GM19193 (cell line): ENCODE data around the gene WSCD1.

Experiments used
- POLR2A ChIP-seq: IDR thresholded peaks from 4 replicates; pipeline ENCODE4 v1.6.1; 2011; ENCODE audit not compliant: insufficient read depth, insufficient read length; ENCODE audit errors: extremely low read depth

Gene WSCD1

DNA sequence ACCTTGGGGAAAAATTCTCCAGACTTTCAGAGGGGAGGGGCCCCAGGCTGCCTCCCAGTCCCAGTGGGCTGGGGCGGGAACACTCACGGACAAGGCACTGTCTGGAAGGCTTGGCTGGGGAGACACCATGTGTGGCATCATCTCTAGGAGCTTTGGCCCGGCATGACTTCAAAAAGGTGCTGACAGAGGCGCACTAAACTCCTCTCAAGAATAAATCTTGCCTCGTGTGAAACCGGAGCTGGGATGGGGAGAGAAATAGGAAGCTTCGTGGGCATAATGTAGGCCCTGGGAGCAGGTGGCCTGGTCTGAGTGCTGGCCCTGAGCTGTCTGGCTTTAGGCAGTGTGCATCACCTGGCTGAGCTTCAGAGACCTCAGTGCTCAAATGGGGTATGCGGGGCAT lies 5.7 kb downstream of the WSCD1 start:
- TF ChIP-seq POLR2A = no peak

- no peak for TF ChIP-seq POLR2A
These were observed 7.6 kb downstream of the WSCD1 start for GRCh38 chr17:6077752-6078151.

GRCh38 chr17:6078458-6078871 lies 8.3 kb downstream of the WSCD1 start:
- TF ChIP-seq POLR2A = no peak

DNA sequence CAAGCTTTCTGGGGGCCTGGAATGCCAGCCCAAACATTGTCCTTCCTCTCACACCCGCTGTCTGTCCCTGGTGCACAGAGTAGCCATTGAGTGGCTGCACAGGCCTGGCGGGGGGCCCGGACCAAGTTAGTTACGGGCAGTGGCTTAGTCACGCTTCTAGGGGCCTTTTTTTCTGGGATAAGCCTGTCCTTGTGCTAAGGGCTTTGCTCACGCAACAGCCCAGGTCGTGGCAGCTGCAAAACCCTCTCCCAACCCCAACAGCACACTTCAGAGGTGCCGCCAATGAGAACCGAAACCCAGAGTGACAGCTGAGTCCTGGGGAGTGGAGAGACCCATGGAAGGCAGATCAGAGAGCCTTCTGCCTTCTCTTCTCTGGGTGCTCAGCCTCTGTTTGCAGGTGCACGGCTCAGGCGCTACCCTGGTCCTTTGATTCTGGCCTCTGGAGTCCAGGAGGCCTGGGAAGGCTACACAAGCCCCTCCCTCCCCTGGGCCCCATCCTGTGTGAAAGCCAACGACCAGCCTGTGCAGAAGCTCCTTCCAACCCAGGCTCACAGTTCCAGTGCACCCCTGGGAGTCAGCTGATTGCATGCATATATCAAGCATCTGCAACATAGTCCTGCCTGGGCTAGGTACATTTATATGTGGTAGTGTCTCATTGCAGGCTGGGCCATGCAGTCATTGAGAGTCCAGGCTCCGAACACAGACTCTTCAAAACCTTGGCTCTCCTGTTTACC lies 9.1 kb downstream of the WSCD1 start:
- no peak for TF ChIP-seq POLR2A

DNA sequence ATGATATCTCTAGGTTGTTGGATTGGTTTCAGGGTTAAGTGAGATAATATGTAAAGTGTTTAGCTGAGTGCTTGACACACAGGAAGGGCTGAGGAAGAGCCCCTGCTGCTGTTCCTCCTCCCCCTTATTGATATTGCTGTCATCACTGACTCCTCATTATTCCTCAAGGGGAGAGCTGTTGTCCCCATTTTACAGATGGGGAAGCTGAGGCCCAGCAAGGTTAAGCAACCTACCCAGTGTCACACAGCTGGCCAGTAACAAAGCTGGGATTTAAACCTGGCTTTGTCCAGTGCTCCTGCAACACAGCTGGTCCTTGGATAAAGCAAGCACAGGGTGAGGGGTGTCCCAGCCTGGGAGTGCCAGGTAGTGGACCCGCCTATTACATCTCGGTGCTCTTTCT lies 9.8 kb downstream of the WSCD1 start:
- TF ChIP-seq POLR2A = no peak

- TF ChIP-seq POLR2A = no peak
These were observed 10.7 kb downstream of the WSCD1 start for GRCh38 chr17:6080711-6081430.

GRCh38 chr17:6082335-6082734 lies 12.2 kb downstream of the WSCD1 start:
- no peak for TF ChIP-seq POLR2A

DNA sequence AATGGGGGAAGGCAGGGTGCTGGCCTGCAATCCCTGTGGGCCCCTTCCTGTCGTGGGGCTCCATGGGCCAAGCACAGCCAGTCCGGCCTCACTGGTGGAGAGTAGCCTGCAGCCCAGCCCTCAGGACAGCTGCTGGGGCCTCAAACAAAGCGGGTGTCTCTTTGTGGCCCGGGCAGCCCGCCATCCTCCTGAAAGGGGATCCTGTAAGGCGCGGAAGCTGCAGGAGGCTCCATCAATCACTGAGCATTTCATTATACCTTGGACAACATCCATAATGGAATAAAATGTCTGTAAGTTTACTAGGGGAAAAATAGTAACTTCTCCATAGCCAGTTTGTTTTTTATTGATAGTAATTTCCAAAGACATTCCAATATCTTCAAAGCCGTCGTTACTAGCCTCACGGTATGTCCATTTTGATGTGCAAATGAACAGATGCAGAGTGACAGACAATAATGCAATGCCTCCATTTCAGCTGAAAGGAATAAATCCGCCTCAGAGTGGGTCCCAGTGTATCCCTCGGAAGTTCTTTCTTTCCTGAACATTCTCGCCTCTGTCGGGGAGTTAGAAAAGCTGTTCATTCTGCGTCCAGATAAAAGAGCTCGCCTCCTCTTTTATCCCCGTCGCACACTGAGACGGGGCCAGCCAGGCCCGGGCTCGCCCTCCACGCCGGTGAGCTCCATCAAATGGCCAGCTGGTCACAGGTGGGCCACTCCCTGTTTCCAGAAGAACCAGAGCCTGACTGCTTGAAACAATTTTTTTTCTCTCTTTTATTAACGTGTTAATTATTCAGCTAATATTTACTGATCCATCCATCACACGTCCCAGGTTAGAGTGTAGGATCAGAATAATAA lies 14.4 kb downstream of the WSCD1 start:
- no peak for TF ChIP-seq POLR2A

GRCh38 chr17:6085812-6086211 lies 15.6 kb downstream of the WSCD1 start:
- no peak for TF ChIP-seq POLR2A

- no peak for TF ChIP-seq POLR2A
These were observed 16.6 kb downstream of the WSCD1 start for GRCh38 chr17:6086603-6087400.

DNA sequence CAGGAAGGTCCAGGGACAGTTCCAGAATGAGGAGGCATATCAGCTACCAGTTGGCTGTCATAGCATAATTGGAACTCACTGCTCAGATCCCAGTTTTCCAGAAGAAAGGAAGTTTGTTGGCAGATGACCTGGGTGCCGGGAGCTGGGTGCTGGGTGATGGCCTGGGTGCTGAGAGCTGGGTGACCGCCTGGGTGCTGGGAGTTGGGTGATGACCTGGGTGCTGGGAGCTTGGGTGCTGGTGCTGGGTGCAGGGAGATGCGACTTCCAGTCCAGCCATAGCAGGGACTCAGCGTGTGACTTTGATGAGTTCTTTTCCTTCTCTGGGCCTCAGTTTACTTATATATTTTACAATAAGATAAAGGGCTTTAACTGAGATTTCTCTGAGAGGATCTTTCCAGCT lies 18.0 kb downstream of the WSCD1 start:
- no peak for TF ChIP-seq POLR2A

GRCh38 chr17:6090253-6090652 lies 20.1 kb downstream of the WSCD1 start:
- no peak for TF ChIP-seq POLR2A

DNA sequence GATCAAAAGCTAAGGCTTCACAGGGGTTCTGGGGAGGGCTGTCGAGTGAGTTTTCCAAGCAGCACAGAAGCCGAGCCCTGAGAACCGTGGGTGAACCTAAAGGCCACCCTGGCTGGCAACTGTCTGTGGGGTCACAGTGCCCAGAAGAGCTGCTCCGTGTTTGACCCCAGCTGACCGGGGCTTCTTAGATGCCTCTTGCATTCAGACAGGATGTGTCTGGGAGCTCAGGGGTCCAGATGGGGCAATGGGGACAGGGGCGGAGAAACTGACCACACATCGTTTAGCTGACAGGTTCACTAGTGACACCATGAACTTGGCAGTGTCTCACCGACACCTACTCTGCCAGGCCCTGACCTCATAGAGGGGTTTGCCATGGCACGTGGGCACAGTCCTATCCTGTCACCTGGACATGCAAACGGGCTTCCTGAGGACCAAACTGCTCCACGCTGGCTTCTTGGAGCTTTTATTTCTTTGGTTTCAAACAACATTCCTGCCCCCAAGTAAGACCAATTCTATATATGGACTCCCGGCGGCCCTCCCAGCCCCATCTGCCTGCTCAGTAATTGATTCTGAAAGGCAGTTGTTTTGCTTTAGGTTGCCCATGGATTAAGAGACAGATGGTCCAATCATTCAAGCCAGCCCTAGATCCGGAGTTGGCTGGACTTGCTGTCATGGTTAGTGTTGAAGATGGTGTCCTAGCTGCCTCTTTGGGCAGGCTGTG lies 22.2 kb downstream of the WSCD1 start:
- TF ChIP-seq POLR2A = no peak

GRCh38 chr17:6092903-6093468 lies 22.8 kb downstream of the WSCD1 start:
- TF ChIP-seq POLR2A = no peak
